Hair follicular keratinocyte (primary cell): Measurements from ENCODE around the gene PTPN4. TPM values are rescaled to one million over a fixed set of nuclear protein-coding genes. Genes with fewer than 3 reads are reported as not detected.

Experiments
- total RNA-seq: library from RNA; depleted of rRNA; stranded (reverse); fragments of >200 nt; gene quantifications from 2 replicates; pipeline ENCODE4 v1.2.3, GENCODE V29; 2015

Gene PTPN4, protein sequence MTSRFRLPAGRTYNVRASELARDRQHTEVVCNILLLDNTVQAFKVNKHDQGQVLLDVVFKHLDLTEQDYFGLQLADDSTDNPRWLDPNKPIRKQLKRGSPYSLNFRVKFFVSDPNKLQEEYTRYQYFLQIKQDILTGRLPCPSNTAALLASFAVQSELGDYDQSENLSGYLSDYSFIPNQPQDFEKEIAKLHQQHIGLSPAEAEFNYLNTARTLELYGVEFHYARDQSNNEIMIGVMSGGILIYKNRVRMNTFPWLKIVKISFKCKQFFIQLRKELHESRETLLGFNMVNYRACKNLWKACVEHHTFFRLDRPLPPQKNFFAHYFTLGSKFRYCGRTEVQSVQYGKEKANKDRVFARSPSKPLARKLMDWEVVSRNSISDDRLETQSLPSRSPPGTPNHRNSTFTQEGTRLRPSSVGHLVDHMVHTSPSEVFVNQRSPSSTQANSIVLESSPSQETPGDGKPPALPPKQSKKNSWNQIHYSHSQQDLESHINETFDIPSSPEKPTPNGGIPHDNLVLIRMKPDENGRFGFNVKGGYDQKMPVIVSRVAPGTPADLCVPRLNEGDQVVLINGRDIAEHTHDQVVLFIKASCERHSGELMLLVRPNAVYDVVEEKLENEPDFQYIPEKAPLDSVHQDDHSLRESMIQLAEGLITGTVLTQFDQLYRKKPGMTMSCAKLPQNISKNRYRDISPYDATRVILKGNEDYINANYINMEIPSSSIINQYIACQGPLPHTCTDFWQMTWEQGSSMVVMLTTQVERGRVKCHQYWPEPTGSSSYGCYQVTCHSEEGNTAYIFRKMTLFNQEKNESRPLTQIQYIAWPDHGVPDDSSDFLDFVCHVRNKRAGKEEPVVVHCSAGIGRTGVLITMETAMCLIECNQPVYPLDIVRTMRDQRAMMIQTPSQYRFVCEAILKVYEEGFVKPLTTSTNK
- 16.3 and 29.8 TPM in 2 replicates for total RNA-seq

DNA sequence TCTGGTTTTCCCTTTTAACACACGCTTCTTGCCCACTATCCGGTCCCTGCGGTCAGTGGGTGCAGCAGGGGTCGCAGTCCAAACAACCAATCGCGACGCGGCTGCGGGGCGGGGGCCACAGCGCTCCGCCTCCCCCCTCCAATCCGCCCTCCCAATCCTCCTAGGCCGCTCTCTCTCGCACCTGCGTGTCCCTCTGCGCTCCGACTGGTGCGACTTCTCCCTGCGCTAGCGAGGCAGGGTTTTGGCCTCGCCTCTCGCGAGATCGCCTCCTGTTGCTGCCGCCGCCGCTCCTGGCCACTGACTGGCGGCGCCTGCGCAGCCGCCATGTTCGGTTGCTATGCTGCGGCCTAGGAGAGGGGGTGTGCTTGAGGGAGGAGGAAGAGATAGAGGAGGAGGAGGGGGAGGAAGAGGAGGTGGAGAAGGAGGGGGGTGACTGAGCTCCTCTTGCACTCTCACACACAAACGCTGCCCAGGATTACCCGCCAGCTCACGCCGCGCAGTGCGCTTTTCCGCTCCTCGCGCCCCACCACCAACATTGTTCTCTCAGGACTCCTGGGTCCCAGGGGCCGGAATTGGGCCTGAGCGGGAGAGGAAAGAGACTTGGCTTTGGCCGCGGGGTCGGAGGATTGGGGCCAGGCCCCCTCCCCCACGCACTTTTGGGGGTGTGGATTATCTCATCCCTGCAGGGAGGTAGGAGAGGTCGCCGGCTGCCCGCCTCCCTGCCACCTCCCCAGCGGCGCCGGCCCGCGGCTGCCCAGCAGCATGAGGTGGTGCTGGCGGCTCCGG is at the start of gene PTPN4:
PTPN4 (plus strand) TSS at position 472 of the 786 bp plus-strand sequence. CDS start 49,932 bp downstream, outside the sequence.

DNA sequence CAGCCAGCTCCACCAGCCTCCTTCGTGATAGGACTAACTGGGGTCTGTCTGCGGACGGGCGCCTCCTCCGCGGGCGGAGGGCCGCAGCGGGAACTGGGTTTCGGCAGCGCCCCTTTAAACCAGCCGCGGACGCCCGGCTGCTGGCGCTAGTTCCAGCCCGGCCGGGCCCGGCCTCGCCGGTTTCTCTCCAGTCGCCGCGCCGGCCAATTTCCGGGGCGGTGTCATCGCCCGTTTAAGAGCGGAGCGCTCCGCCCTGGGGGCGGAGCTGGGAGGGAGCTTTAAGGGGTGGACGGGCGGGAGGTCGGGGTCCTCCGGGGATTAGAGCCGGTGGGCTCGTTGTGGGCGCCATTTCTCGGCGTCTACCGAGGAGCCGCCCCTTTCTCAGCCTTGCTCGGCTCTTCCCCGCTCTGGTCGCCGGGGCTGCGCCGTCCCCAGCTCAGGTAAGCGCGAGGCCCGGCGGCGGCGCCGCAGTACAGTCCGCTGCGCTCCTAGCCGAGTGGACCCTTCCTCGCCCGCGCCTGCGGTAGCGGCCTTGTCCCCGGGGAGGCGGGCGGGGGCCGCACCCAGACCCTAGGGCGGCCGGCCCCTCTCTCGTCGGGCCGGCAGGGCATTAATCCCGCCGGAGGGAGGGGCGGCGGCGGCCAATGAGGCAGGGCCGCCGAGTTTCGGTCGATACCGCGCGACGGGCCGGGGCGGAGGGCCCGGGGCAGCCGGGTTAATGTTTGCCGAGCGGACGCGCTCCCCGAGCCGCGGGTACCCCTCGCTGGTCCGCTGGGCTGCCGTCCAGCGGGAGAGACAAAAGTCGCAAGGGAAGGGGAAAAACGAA is 253.3 kb downstream of the PTPN4 start, which contains the start of gene EPB41L5:
EPB41L5 (plus strand) TSS at position 307 of the 826 bp plus-strand sequence. CDS start 6,008 bp downstream, outside the sequence.

Other genes starting within 250 kb of the PTPN4 start
- gene SCTR, start 235.4 kb upstream of the PTPN4 start, total RNA-seq: not detected in 2 replicates
- gene CFAP221, start 215.5 kb upstream of the PTPN4 start, total RNA-seq: not detected in 2 replicates
- 15.8 and 21.0 TPM in 2 replicates for gene TMEM177, start 80.7 kb upstream of the PTPN4 start, total RNA-seq